Fibroblast of skin of back (primary cell): ENCODE data around the gene GNAZ.
"Not testable (repeated sequence)": the region's sequence is repeated elsewhere in the genome, so short reads cannot be mapped to it uniquely, and the experiment has no call there.

Experiments
- DNase-seq: peaks from one replicate; pipeline ENCODE4 v3.0.0-alpha.2; 2013

The GNAZ gene

DNA sequence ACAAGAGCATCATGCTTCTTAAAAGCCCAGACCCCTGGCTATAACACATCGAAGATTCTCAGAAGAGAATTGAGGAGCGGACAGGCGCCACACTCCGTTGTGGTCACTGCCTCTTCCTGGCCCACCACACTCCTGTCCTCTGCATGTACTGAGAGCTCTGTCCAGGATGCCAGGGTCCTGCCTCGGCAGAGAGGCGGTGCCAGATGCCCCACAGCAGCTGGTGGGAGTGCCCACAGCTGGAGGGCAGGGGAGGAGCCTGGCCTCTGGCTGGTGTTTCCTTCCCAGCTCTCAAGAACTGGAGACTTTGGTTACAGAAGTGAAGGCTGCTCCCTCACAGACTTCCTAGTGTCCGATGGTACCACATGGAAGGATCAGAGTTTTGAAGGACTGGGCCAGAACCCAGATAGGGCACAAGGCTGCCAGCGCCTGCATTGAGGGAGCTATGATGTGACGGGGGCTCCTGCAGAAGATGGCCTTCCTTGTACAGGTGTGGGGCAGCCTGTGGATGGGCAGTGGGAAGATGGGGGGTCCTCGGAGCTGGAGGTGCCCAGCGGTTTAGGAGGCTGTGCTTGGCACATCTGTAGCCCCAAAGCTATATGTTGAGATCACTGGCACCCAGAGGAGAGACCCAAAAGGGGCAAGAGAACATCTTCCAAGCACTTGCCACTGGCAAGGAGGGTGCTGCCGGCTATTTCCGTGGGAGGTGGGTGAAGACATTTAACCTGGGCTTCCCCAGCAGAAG is 52.1 kb downstream of the GNAZ start:
- DNase-seq: no peak

DNA sequence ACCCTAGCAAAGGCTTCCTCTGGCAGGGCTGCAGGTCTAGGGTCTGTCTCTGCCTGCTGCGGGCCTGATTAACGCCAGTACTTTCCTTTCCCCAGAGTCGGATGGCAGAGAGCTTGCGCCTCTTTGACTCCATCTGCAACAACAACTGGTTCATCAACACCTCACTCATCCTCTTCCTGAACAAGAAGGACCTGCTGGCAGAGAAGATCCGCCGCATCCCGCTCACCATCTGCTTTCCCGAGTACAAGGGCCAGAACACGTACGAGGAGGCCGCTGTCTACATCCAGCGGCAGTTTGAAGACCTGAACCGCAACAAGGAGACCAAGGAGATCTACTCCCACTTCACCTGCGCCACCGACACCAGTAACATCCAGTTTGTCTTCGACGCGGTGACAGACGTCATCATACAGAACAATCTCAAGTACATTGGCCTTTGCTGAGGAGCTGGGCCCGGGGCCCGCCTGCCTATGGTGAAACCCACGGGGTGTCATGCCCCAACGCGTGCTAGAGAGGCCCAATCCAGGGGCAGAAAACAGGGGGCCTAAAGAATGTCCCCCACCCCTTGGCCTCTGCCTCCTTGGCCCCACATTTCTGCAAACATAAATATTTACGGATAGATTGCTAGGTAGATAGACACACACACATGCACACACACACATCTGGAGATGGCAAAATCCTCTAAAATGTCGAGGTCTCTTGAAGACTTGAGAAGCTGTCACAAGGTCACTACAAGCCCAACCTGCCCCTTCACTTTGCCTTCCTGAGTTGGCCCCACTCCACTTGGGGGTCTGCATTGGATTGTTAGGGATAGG is 52.9 kb downstream of the GNAZ start:
- no peak for DNase-seq

- no peak for DNase-seq
Measured at GRCh38 chr22:23123804-23124254, 53.5 kb downstream of the GNAZ start.

DNA sequence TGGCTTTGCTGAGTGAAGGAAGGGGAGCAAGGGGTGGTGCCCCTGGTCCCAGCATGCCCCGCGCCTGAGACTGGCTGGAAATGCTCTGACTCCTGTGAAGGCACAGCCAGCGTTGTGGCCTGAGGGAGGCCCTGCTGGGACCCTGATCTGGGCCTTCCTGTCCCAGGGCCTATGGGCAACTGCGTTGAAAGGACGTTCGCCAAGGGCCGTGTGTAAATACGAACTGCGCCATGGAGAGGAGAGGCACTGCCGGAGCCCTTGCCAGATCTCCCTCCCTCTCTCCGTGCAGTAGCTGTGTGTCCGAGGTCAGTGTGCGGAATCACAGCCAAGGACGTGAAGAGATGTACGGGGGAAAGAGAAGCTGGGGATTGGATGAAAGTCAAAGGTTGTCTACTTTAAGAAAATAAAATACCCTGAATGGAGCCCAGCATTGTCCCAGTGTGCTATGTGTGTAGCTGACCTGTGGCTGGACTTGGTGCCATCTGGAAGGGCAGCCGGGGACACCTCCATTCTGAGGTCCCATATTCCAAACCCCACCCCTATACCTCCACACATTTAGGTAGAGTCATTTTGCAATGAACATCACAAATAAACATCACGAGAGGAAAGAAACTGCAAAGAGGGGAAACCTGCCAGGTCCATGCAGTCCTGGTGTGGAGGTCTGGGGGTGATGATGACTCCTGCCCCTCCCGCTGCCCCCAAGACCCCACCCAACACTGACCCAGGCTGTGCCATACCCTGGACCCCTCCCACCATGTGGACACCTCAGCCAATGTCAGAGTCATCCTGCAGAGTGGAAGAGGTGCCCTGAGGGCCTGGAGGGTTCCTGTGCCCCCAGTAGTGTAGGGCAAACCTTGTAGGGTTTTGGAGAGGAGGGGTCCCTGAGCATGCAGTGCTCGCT is 54.5 kb downstream of the GNAZ start:
- no peak for DNase-seq

DNA sequence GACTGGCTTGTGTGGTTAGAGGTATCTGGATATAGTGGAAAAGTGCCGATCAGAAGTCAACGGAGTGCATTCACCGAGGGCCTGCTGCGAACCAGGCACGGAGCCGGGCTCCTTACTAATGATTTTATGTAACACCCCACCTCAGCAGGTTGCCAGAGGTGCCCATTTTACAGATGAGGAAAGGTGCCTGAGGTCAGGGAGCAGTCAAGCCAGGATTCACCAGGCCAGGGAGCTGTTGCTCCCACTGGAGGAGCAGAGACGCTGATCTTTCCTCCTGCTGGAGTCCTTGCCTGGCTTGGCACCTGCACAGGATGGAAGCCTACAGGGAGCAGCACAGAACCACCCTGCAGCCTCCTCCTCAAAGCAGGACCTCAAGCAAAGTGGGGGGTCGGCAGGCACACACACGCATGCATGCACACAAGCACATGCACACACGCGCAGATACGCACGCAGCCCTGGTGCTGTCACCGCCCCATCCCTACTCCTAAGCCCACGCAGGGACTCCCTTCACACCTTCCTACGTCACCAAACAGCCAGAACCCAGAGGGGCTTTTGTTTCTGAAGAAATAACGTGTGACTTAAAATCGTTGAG is 55.3 kb downstream of the GNAZ start:
- no peak for DNase-seq

- no peak for DNase-seq
Measured at GRCh38 chr22:23126165-23127054, 56.1 kb downstream of the GNAZ start.

DNA sequence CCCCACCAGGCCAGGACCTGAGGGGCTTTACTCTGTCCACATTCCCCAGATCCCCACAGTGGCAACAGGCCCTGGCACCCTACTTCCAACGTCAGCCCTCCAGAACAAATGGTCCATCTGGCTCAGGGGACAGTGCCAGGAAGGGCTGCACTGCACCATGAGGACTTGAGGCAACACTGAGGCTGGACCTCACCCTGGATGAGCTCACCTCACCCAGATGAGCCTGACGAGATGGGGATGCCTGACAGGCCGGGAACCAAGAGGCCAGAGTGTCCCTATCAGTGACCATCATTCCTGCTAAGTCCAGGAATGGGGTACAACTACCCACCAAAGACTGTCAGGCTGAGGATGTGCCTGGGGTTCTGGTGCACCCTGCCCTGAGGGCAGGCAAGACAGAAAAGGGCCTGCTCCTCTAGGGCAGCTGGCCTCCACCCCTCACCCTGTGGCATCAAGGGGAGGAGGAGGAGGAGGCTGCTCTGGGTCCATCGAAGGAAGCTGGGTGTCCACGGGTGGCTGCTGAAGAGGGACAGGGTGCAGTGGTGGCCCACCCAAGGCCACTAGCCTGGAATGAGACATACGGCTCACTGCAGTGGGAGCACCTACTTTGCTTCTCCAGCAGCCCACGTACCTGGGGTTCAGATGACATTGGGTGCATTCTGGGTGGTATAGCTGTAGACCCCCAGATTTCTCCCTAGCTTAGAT is 56.9 kb downstream of the GNAZ start:
- no peak for DNase-seq

GRCh38 chr22:23127788-23128187 is 57.5 kb downstream of the GNAZ start:
- no peak for DNase-seq

GRCh38 chr22:23128269-23129108 is 58.2 kb downstream of the GNAZ start:
- peak; percentile 72 for DNase-seq

- no peak for DNase-seq
Measured at GRCh38 chr22:23129149-23129548, 58.8 kb downstream of the GNAZ start.

GRCh38 chr22:23130697-23131096 is 60.4 kb downstream of the GNAZ start:
- DNase-seq: no peak

DNA sequence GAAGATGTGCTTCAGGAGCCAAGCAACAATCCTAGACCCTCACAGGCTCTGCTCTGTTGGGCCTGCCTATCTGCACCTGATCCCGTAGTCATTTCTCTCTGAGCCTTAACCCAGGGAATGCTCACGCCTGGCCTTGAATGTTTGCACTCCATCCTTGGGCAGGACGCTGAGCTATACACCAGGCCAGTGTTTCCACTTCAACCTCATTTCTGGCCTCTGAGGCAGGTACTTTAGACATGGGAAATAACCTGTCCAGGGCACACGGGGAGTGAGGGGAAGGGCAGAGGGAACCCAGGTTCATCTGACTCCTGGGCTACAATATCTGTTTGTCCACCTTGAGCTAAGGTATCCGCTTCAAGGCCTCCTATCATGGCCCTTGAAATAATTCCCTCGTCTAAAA is 61.6 kb downstream of the GNAZ start:
- DNase-seq: no peak

DNA sequence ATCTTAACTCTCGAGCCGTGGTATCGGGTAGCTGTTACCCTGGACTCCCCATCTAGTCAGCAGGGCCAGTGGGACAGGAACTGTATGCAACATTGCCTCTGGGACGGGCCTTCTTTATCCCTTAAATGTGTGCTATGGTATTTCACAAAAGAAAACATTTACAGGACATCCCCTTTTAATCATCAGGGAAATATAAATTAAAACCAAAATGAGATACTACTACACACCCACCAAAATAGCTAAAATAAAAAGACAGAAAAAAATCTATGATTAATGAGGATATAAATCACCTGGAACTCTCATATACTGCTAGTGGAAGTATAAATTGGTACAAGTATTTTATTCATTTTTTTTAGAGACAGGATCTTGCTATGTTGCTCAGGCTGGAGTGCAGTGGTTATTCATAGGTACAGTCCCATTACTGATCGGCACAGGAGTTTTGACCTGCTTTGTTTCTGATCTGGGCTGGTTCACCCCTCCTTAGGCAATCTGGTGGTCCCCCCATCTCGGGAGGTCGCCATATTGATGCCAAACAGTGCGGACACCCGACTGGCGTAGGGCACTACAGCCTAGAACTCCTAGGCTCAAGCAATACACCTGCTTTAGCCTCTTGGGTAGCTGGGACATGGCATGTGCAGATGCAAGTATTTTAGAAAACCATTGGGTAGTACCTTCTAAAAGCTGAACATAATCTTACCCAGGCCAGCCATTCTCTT is 62.2 kb downstream of the GNAZ start:
- DNase-seq: no peak

GRCh38 chr22:23133922-23134321 is 63.6 kb downstream of the GNAZ start:
- DNase-seq: no peak

- DNase-seq: not testable (repeated sequence)
Measured at GRCh38 chr22:23136991-23137390, 66.7 kb downstream of the GNAZ start.

- no peak for DNase-seq
Measured at GRCh38 chr22:23137468-23137867, 67.1 kb downstream of the GNAZ start.

DNA sequence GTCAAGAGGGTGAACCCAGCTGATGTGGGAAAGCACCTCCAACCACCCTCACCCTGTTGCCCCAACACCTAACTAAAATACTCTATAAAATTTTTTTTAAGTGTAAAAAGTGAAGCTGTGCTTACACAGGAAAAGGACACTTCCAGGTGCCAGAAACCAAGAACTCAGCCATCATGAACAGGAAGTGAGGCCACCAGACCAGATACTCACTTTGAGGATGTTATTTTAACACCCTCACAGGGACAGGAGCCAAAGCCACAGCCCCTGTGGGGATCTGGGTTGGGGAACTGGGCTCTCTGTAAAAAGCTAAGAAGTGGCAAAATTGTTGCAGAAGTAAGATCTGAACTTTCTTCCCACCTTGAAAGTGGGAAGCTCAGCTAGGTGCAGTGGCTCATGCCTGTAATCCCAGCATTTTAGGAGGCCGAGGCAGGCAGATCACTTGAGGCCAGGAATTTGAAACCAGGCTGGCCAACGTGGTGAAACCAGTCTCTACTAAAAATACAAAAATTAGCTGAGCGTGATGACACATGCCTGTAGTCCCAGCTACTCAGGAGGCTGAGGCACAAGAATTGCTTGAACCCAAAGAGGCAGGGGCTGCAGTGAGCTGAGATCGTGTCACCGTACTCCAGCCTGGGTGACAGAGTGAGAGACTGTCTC is 67.7 kb downstream of the GNAZ start:
- DNase-seq: peak; percentile 50

DNA sequence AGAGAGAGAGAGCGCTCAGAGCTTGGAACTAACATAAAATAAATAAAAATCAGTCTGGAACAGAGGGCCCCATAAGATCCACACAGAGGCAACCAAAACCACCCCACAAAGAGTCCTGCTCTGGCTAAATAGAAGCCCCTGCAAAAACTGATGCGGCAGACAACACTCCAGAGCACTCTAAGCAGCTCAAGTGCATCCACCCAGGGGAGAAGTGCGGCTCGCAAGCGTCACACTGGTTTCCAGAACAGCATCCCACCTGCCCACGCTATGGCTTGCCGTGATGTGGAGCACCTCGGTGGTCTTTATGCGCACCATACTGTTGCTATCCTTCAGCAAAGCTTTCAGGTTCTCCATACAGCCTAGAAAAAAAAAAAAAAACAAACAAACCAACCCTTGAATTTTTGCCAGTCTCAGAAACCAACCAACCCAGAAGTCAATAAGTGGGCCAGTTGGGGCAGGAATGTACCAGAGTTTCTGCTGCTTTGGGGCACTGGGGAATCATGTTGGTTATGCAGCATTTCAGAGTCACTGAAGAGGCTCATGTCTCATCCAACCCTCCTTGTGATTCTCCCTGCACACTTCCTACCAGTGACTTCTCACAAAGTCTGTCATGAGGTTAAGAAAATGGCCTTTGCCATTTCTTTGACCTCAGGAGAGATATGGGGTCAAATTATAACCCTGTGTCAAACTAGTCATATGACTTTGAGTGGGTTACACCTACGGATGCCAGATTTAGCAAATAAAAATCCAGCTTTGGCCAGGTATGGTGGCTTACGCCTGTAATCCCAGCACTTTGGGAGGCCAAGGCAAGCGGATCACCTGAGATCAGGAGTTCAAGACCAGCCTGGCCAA is 68.5 kb downstream of the GNAZ start:
- no peak for DNase-seq
